HL-60 (cell line): ENCODE data around the gene CHI3L1.

Experiments used
- DNase-seq, 2 experiments: peaks; one replicate each; pipeline ENCODE4 v3.0.0-alpha.2; 2010 to 2020; ENCODE audit warnings: low read depth in 1 of 2, low spot score in 1 of 2
- H3K27ac ChIP-seq: fragments of 250-450 bp; sonication (Bioruptor Pico); replicated peaks from 2 replicates; pipeline ENCODE4 v1.5.1; 2020; ENCODE audit warnings: mild to moderate bottlenecking, moderate library complexity
- H3K27me3 ChIP-seq: fragments of 250-450 bp; sonication (Bioruptor Pico); 2 replicates; pipeline ENCODE4 v1.5.1; 2021; ENCODE audit warnings: mild to moderate bottlenecking, moderate library complexity; ENCODE audit not compliant: insufficient read depth, poor library complexity, severe bottlenecking
- H3K4me3 ChIP-seq: replicated peaks from 2 replicates; pipeline ENCODE4 v1.5.1; 2011; ENCODE audit warnings: mild to moderate bottlenecking, control low read depth, low read length; ENCODE audit not compliant: insufficient read depth
- CTCF ChIP-seq: IDR thresholded peaks from one replicate; pipeline ENCODE4 v1.5.1; 2011; ENCODE audit warnings: low read length, control low read depth, inconsistent platforms; ENCODE audit not compliant: insufficient read depth
- GABPA ChIP-seq: IDR thresholded peaks from 2 replicates; pipeline ENCODE4 v1.6.1; 2012; ENCODE audit warnings: low read depth
- POLR2AphosphoS5 ChIP-seq: IDR thresholded peaks from 2 replicates; pipeline ENCODE4 v1.6.1; 2012; ENCODE audit warnings: low read depth
- REST ChIP-seq: IDR thresholded peaks from 2 replicates; pipeline ENCODE4 v1.6.1; 2012; ENCODE audit warnings: low read depth; ENCODE audit not compliant: insufficient replicate concordance
- SPI1 ChIP-seq: IDR thresholded peaks from 2 replicates; pipeline ENCODE4 v1.6.1; 2012; ENCODE audit warnings: low read depth, mild to moderate bottlenecking, borderline replicate concordance

CHI3L1 gene

GRCh38 chr1:203171341-203172183, 14.9 kb downstream of the CHI3L1 start:
- Histone ChIP-seq H3K27ac (no peak overlapping the region), H3K4me3 (no peak overlapping the region), H3K27me3 (no peaks in the 10 kb centered on the region)
- no peak for TF ChIP-seq REST
- DNase-seq, result no peak

GRCh38 chr1:203170625-203171330, 15.7 kb downstream of the CHI3L1 start:
- Histone ChIP-seq H3K27me3 (no peaks in the 10 kb centered on the region), H3K27ac (no peak overlapping the region), H3K4me3 (no peak overlapping the region)
- no peak for TF ChIP-seq CTCF
- no peak for TF ChIP-seq REST
- no peak for TF ChIP-seq GABPA
- no peak for TF ChIP-seq POLR2AphosphoS5
- TF ChIP-seq SPI1, result no peak
- no peak for DNase-seq

- Histone ChIP-seq H3K4me3 (no peak overlapping the region), H3K27ac (no peak overlapping the region), H3K27me3 (no peaks in the 10 kb centered on the region)
- TF ChIP-seq POLR2AphosphoS5 (no peak), SPI1 (no peak), GABPA (no peak), REST (no peak), CTCF (no peak)
- DNase-seq, result no peak
Measured at GRCh38 chr1:203169770-203170520, 16.6 kb downstream of the CHI3L1 start.
